ENCODE measurements around the gene FBXL17. TPM values are rescaled to one million over a fixed set of nuclear protein-coding genes. Genes with fewer than 3 reads are reported as not detected.
A peak's percentile ranks its signal among the peaks of the same experiment; 100 is the strongest.

FBXL17 gene
- total and polyA plus RNA-seq, 9 of the 15 experiments (the other 6 are each of a cell fraction or from before 2014, with no cell fraction given): 0.32 to 5.4 (median 1.8) TPM

GRCh38 chr5:108214857-108215256, 167.0 kb downstream of the FBXL17 start:
- FAIRE-seq (no peak), DNase-seq (ENCODE audit: extremely low read depth in 1 of 4, low spot score in 3 of 4) (no peak), ATAC-seq (no peak)
- BruUV-seq (replicated peaks): no TSS peak
- Histone ChIP-seq H3K9me1 (ENCODE audit: control insufficient read depth, insufficient read depth, low read length) (no peaks in the 10 kb centered on the region), H2AFZ (ENCODE audit: low read depth, low read length) (no peak overlapping the region), H3K9ac (ENCODE audit: insufficient read depth in 1 of 2, low read depth in 2 of 2, low read length in 2 of 2) (no peak overlapping the region), H3K27me3 (ENCODE audit: control insufficient read depth in 2 of 2, insufficient read depth in 2 of 2, low read length in 2 of 2) (no peaks in the 10 kb centered on the region), H3K4me1 (replicated peaks in 1 of 2; ENCODE audit: control insufficient read depth in 2 of 2, insufficient read depth in 2 of 2, low read length in 2 of 2) (no peaks in the 10 kb centered on the region), H3K9me3 (replicated peaks; ENCODE audit: control insufficient read depth, insufficient read depth, low read depth, low read length) (no peaks in the 10 kb centered on the region), H4K20me1 (replicated peaks; ENCODE audit: control insufficient read depth, insufficient read depth, low read length) (no peaks in the 10 kb centered on the region), H3K79me2 (ENCODE audit: control insufficient read depth, insufficient read depth, low read length) (no peaks in the 10 kb centered on the region), H3K4me2 (ENCODE audit: insufficient read depth, low read length) (no peak overlapping the region), H3K4me3 (no peak overlapping the region), H3K27ac (ENCODE audit: extremely low read depth, low read depth, low read length) (no peak overlapping the region), H3K36me3 (ENCODE audit: control insufficient read depth, insufficient read depth, low read length) (no peaks in the 10 kb centered on the region)
- TF ChIP-seq ZNF146 (CRISPR knock-in tag; IDR thresholded peaks at IDR 0.05; ENCODE audit: unreplicated experiment): peak; percentile 83
- TF ChIP-seq SUPT5H (IDR thresholded peaks at IDR 0.05): no peak
- intact Hi-C loops (cut with micrococcal nuclease) (no loop called here), in situ Hi-C loops (cut with MboI) (no loop called here)
- POLR2A ChIA-PET: no interaction called here
- CTCF ChIA-PET (ENCODE audit: low intra/inter-chr PET ratio): no interaction called here

DNA sequence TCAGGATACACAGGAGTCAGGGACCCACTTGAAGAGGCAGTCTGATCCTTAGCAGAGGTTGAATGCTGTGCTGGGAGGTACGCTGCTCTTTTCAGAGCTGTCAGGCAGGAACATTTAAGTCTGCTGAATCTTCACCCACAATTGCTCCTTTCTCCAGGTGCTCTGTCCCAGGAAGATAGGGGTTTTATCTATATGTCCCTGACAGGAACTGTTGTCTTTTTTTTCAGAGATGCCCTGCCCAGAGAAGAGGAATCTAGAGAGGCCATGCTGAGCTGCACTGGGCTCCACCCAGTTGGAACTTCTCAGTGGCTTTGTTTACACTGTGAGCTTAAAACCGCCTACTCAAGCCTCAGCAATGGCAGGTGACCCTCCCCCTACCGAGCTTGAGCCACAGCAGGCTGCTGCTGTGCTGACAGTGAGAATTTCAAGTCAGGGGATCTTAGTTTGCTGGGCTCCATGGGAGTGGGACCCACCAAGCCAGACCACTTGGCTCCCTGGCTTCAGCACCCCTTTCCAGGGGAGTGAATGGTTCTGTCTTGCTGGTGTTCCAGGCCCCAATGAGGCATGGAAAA, 169.0 kb downstream of the FBXL17 start:
- no peaks in the 10 kb centered on the region for H3K4me1 ChIP-seq (replicated peaks in 1 of 2; ENCODE audit: control insufficient read depth in 2 of 2, insufficient read depth in 2 of 2, low read length in 2 of 2)
- ATAC-seq (peak; percentile 78), DNase-seq (ENCODE audit: extremely low read depth in 1 of 4, low spot score in 3 of 4) (peak in 2 of 4 experiments; percentile 18 to 81), FAIRE-seq (peak; percentile 52)
- no TSS peak for BruUV-seq (replicated peaks)
- intact Hi-C loops (cut with micrococcal nuclease): no loop called here
- no peaks in the 10 kb centered on the region for H3K9me1 ChIP-seq (ENCODE audit: control insufficient read depth, insufficient read depth, low read length)
- H3K9me3 ChIP-seq (replicated peaks; ENCODE audit: control insufficient read depth, insufficient read depth, low read depth, low read length): no peaks in the 10 kb centered on the region
- ChIA-PET POLR2A (interaction anchor here (0.8 to 2.0 kb wide), 2 partner anchors 13 to 314 kb away, joined by 3 to 5 read pairs; no protein-coding TSS in a partner anchor), CTCF (ENCODE audit: low intra/inter-chr PET ratio) (interaction anchor here (0.6 kb wide), 1 partner anchor 632 kb away, joined by 3 read pairs; no protein-coding TSS in a partner anchor)
- no peaks in the 10 kb centered on the region for H3K79me2 ChIP-seq (ENCODE audit: control insufficient read depth, insufficient read depth, low read length)
- H3K4me2 ChIP-seq (ENCODE audit: insufficient read depth, low read length): peak overlapping the region; percentile 37; the same call in 1 of the 2 replicates
- peak overlapping the region; percentile 57 for H2AFZ ChIP-seq (ENCODE audit: low read depth, low read length)
- in situ Hi-C loops (cut with MboI): no loop called here
- H3K27me3 ChIP-seq (ENCODE audit: control insufficient read depth in 2 of 2, insufficient read depth in 2 of 2, low read length in 2 of 2): no peaks in the 10 kb centered on the region
- H3K9ac ChIP-seq (ENCODE audit: insufficient read depth in 1 of 2, low read depth in 2 of 2, low read length in 2 of 2): no peak overlapping the region
- H3K36me3 ChIP-seq (ENCODE audit: control insufficient read depth, insufficient read depth, low read length): no peaks in the 10 kb centered on the region
- H3K27ac ChIP-seq (ENCODE audit: extremely low read depth, low read depth, low read length): no peak overlapping the region
- WGBS (ENCODE audit: insufficient coverage, low coverage, missing lambda C conversion rate): 0% methylated on average over 3 of the region's 3 CpGs
- H3K4me3 ChIP-seq: no peak overlapping the region
- no peaks in the 10 kb centered on the region for H4K20me1 ChIP-seq (replicated peaks; ENCODE audit: control insufficient read depth, insufficient read depth, low read length)
- no peak for TF ChIP-seq ZHX1 (conservative IDR thresholded peaks at IDR 0.05; ENCODE audit: low read length)
- TF ChIP-seq, protein P1, sequence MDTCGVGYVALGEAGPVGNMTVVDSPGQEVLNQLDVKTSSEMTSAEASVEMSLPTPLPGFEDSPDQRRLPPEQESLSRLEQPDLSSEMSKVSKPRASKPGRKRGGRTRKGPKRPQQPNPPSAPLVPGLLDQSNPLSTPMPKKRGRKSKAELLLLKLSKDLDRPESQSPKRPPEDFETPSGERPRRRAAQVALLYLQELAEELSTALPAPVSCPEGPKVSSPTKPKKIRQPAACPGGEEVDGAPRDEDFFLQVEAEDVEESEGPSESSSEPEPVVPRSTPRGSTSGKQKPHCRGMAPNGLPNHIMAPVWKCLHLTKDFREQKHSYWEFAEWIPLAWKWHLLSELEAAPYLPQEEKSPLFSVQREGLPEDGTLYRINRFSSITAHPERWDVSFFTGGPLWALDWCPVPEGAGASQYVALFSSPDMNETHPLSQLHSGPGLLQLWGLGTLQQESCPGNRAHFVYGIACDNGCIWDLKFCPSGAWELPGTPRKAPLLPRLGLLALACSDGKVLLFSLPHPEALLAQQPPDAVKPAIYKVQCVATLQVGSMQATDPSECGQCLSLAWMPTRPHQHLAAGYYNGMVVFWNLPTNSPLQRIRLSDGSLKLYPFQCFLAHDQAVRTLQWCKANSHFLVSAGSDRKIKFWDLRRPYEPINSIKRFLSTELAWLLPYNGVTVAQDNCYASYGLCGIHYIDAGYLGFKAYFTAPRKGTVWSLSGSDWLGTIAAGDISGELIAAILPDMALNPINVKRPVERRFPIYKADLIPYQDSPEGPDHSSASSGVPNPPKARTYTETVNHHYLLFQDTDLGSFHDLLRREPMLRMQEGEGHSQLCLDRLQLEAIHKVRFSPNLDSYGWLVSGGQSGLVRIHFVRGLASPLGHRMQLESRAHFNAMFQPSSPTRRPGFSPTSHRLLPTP (IDR thresholded peaks at IDR 0.05; ENCODE audit: borderline replicate concordance, extremely low read depth, insufficient read length): no peak
- no peak for TF ChIP-seq ZNF518B (CRISPR knock-in tag; IDR thresholded peaks at IDR 0.05)

Data from K562 (cell line).